GM19467 (cell line): ENCODE data around the gene TFDP1.
"Not testable (repeated sequence)": the region's sequence is repeated elsewhere in the genome, so short reads cannot be mapped to it uniquely, and the experiment has no call there.

Experiments
- ATAC-seq: cut with Tn5 transposase; IDR thresholded peaks from one replicate; pipeline ENCODE4 v1.9.1; 2021; ENCODE audit warnings: mild to moderate bottlenecking, moderate library complexity; ENCODE audit not compliant: unreplicated experiment

Gene TFDP1

GRCh38 chr13:113610266-113610665, 25.7 kb downstream of the TFDP1 start:
- no peak for ATAC-seq

GRCh38 chr13:113611996-113612395, 27.4 kb downstream of the TFDP1 start:
- ATAC-seq: no peak

- no peak for ATAC-seq
Observed at GRCh38 chr13:113612607-113613006, 28.1 kb downstream of the TFDP1 start.

GRCh38 chr13:113613789-113614379, 29.3 kb downstream of the TFDP1 start:
- no peak for ATAC-seq

GRCh38 chr13:113616281-113616906, 31.8 kb downstream of the TFDP1 start:
- no peak for ATAC-seq

GRCh38 chr13:113616991-113617749, 32.6 kb downstream of the TFDP1 start:
- no peak for ATAC-seq

GRCh38 chr13:113617961-113618360, 33.4 kb downstream of the TFDP1 start:
- no peak for ATAC-seq

- ATAC-seq: no peak
Observed at GRCh38 chr13:113618455-113618854, 33.9 kb downstream of the TFDP1 start.

GRCh38 chr13:113620036-113620796, 35.7 kb downstream of the TFDP1 start:
- no peak for ATAC-seq

- no peak for ATAC-seq
Observed at GRCh38 chr13:113621046-113621445, 36.5 kb downstream of the TFDP1 start.

- ATAC-seq: not testable (repeated sequence)
Observed at GRCh38 chr13:113621498-113621897, 36.9 kb downstream of the TFDP1 start.

GRCh38 chr13:113621986-113622550, 37.5 kb downstream of the TFDP1 start:
- not testable (repeated sequence) for ATAC-seq

GRCh38 chr13:113622791-113623490, 38.4 kb downstream of the TFDP1 start:
- no peak for ATAC-seq

GRCh38 chr13:113623491-113624234, 39.1 kb downstream of the TFDP1 start:
- ATAC-seq: no peak

- ATAC-seq: no peak
Observed at GRCh38 chr13:113624235-113624587, 39.7 kb downstream of the TFDP1 start.

GRCh38 chr13:113624640-113625304, 40.2 kb downstream of the TFDP1 start:
- not testable (repeated sequence) for ATAC-seq

GRCh38 chr13:113625965-113626721, 41.6 kb downstream of the TFDP1 start:
- ATAC-seq: no peak

- ATAC-seq: no peak
Observed at GRCh38 chr13:113627136-113627535, 42.6 kb downstream of the TFDP1 start.
